Astrocyte of the spinal cord (primary cell): ENCODE results near the gene KYNU.
"Not testable (repeated sequence)": the region's sequence is repeated elsewhere in the genome, so short reads cannot be mapped to it uniquely, and the experiment has no call there.

Source experiments
- DNase-seq: peaks from one replicate; pipeline ENCODE4 v3.0.0; 2011; ENCODE audit warnings: low read depth, low spot score
- H3K4me3 ChIP-seq: 2 replicates; pipeline ENCODE4 v1.5.1; 2011; ENCODE audit warnings: low read depth, mild to moderate bottlenecking, low read length, moderate library complexity
- CTCF ChIP-seq: IDR thresholded peaks from 2 replicates; pipeline ENCODE4 v1.5.1; 2012; ENCODE audit warnings: low read depth, mild to moderate bottlenecking, low read length, inconsistent platforms
- in situ Hi-C: cut with HindIII; loops from 2 replicates; pipeline ENCODE4 v1.10.0; 2017; ENCODE audit warnings: low sequenced_read_pairs

KYNU gene

GRCh38 chr2:142862847-142863246 is 14.6 kb upstream of the KYNU start:
- in situ Hi-C loops, result no loop called here
- DNase-seq, result no peak
- no peak for TF ChIP-seq CTCF
- H3K4me3 ChIP-seq, result no peak overlapping the region

- no peak for TF ChIP-seq CTCF
- DNase-seq, result peak; percentile 67
- in situ Hi-C loops, result no loop called here
- no peak overlapping the region for H3K4me3 ChIP-seq
Observed at GRCh38 chr2:142863485-142863961, 13.9 kb upstream of the KYNU start.

GRCh38 chr2:142864605-142865004 is 12.9 kb upstream of the KYNU start:
- in situ Hi-C loops, H3K4me3 ChIP-seq, DNase-seq: not testable (repeated sequence)

DNA sequence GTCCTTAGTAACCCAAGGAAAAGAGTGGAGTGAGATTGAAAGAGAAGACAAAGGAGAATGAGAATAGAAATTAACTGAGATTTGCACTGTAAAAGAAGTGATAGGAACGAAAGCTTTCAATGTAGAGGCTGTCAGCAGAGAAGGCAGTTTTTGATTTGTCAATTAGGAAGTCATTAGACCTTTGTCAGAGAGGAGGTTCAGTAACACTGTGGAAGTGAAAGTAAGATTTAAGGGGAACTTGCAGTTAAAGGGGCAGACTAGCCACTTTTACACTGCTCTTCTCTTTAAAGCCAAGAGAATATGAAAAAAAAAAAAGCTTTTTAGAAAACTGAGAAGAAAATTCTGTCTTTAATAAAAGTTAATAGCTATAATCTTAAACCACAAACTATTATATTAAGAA is 11.5 kb upstream of the KYNU start:
- H3K4me3 ChIP-seq, result no peak overlapping the region
- peak; percentile 27 for DNase-seq
- no peak for TF ChIP-seq CTCF
- in situ Hi-C loops, result no loop called here

- no peak for DNase-seq
- H3K4me3 ChIP-seq, result no peak overlapping the region
- no peak for TF ChIP-seq CTCF
- in situ Hi-C loops, result no loop called here
Observed at GRCh38 chr2:142866426-142866825, 11.0 kb upstream of the KYNU start.

DNA sequence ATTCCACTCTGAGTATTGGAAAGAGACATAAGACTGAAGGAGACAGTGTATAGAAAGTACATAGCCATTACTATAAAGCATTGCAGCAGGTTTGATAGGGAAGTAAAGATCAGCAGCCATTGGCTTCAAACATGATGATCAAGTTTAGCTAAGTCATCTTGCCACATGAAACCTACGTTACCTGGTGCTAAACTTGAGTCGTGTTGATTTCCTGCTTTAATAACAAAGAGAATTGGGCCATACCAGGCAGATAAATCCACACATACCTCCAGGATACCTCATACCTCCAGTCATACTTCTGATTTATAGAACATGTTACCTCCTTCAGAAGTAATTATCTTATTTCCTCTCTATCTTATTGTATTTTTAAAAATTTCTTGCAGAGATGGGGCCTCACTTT is 10.3 kb upstream of the KYNU start:
- H3K4me3 ChIP-seq, result no peak overlapping the region
- TF ChIP-seq CTCF, result no peak
- DNase-seq, result no peak
- in situ Hi-C loops, result no loop called here

GRCh38 chr2:142868229-142868762 is 9.2 kb upstream of the KYNU start:
- in situ Hi-C loops, result no loop called here
- TF ChIP-seq CTCF, result no peak
- no peak for DNase-seq
- H3K4me3 ChIP-seq, result no peak overlapping the region

- in situ Hi-C loops, DNase-seq, H3K4me3 ChIP-seq: not testable (repeated sequence)
Observed at GRCh38 chr2:142869065-142869460, 8.4 kb upstream of the KYNU start.
